Mesothelial cell of epicardium (in vitro differentiated cells): ENCODE results near the gene FAAP24. TPM values are rescaled to one million over a fixed set of nuclear protein-coding genes. Genes with fewer than 3 reads are reported as not detected.
"Not testable (repeated sequence)": the region's sequence is repeated elsewhere in the genome, so short reads cannot be mapped to it uniquely, and the experiment has no call there.

Experiments used
- DNase-seq, 2 experiments: peaks; one replicate each; pipeline ENCODE4 v3.0.0; 2021; ENCODE audit warnings: low spot score in 2 of 2; ENCODE audit not compliant: unreplicated experiment in 2 of 2
- H3K27ac Mint-ChIP-seq: 2 replicates; pipeline ENCODE4 v1.8.0; 2021; ENCODE audit warnings: mixed read lengths
- H3K27me3 Mint-ChIP-seq: 2 replicates; pipeline ENCODE4 v1.8.0; 2021; ENCODE audit warnings: low read depth, mixed read lengths
- H3K36me3 Mint-ChIP-seq: 2 replicates; pipeline ENCODE4 v1.8.0; 2021; ENCODE audit warnings: mixed read lengths
- H3K4me1 Mint-ChIP-seq: 2 replicates; pipeline ENCODE4 v1.8.0; 2021; ENCODE audit warnings: mixed read lengths
- H3K4me3 Mint-ChIP-seq: 2 replicates; pipeline ENCODE4 v1.8.0; 2021; ENCODE audit warnings: mild to moderate bottlenecking, moderate library complexity, mixed read lengths
- H3K9me3 Mint-ChIP-seq: 2 replicates; pipeline ENCODE4 v1.8.0; 2021; ENCODE audit warnings: mixed read lengths
- total RNA-seq: library from RNA; stranded (reverse); gene quantifications from 3 replicates; pipeline ENCODE4 v1.2.1, GENCODE V29; 2021
- TF ChIP-seq, protein P1 (sequence below): fragments of 200-600 bp; sonication (generic); IDR thresholded peaks from one replicate; pipeline ENCODE4 v1.5.0; 2021; ENCODE audit warnings: antibody characterized with exemption; ENCODE audit not compliant: unreplicated experiment

FAAP24 gene
- total RNA-seq, 1 donor from 2014 or later, result 4.3 TPM

DNA sequence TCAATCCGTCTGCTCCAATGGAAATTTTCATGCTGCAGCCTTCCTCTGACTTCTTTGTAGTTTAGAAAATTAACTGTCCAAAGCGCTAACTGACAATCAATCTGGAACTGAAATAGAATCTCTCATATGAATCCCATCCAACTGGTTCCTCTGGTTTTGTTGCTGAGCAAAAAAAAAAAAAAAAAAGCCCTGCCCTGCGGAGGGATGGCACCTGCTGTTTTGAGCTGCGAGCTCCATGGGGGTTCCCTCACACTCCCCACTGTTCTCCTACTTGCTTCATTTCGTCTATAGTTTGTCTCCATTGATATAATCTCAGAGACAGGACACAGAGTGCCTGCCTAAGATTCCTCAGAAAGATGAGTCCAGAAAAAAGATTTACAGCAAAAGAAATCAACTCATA, 33.4 kb downstream of the FAAP24 start:
- Mint-ChIP-seq H3K27ac (peak overlapping the region; percentile 78), H3K4me1 (peaks cover 4% of the 10 kb centered on the region), H3K4me3 (no peak overlapping the region), H3K9me3 (peaks cover 3% of the 10 kb centered on the region), H3K27me3 (no peaks in the 10 kb centered on the region), H3K36me3 (peaks cover 23% of the 10 kb centered on the region)
- TF ChIP-seq, protein P1, sequence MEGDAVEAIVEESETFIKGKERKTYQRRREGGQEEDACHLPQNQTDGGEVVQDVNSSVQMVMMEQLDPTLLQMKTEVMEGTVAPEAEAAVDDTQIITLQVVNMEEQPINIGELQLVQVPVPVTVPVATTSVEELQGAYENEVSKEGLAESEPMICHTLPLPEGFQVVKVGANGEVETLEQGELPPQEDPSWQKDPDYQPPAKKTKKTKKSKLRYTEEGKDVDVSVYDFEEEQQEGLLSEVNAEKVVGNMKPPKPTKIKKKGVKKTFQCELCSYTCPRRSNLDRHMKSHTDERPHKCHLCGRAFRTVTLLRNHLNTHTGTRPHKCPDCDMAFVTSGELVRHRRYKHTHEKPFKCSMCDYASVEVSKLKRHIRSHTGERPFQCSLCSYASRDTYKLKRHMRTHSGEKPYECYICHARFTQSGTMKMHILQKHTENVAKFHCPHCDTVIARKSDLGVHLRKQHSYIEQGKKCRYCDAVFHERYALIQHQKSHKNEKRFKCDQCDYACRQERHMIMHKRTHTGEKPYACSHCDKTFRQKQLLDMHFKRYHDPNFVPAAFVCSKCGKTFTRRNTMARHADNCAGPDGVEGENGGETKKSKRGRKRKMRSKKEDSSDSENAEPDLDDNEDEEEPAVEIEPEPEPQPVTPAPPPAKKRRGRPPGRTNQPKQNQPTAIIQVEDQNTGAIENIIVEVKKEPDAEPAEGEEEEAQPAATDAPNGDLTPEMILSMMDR, result no peak
- no peak for DNase-seq

DNA sequence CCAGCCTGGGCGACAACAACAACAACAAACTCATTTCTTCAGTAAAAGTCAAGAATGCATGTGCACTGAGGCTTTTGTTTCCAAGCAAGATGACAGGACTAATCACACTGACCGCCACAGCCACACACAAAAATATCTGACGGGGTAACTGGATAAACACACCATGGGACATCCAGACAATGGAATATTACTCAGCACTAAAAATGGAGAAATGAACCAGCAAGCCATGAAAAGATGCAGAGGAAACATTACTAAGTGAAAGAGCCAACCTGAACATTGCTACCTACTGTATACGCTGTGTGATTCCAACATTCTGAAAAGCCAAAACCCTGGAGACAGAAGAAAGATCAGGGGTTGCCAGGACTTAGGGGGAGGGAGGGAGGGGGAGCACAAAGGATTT, 36.7 kb downstream of the FAAP24 start:
- peaks cover 16% of the 10 kb centered on the region for H3K4me1 Mint-ChIP-seq
- H3K36me3 Mint-ChIP-seq, result peaks cover 30% of the 10 kb centered on the region
- no peak for DNase-seq
- no peak overlapping the region for H3K4me3 Mint-ChIP-seq
- H3K27me3 Mint-ChIP-seq, result no peaks in the 10 kb centered on the region
- H3K9me3 Mint-ChIP-seq, result peaks cover 3% of the 10 kb centered on the region
- no peak overlapping the region for H3K27ac Mint-ChIP-seq
- TF ChIP-seq, protein P1, result no peak

DNA sequence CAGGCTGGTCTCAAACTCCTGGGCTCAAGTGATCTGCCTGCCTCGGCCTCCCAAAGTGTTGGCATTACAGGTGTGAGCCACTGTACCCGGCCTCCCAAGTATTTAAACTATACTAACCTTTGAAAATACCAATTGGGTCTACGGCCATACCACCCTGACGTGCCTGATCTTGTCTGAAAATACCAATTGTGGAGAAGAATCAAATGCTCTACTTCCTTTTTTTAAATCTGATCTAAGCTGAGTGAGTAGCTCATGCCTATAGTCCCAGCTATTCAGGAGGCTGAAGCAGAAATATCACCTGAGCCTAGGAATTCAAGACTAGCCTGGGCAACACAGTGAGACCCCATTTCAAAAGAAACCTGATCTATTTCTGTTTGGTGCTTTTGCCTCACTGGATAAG, 38.8 kb downstream of the FAAP24 start:
- Mint-ChIP-seq H3K27ac (peak overlapping the region; percentile 87), H3K4me1 (peaks cover 12% of the 10 kb centered on the region), H3K36me3 (peaks cover 33% of the 10 kb centered on the region)
- H3K4me3 Mint-ChIP-seq, H3K27me3 Mint-ChIP-seq, H3K9me3 Mint-ChIP-seq, DNase-seq: not testable (repeated sequence)

DNA sequence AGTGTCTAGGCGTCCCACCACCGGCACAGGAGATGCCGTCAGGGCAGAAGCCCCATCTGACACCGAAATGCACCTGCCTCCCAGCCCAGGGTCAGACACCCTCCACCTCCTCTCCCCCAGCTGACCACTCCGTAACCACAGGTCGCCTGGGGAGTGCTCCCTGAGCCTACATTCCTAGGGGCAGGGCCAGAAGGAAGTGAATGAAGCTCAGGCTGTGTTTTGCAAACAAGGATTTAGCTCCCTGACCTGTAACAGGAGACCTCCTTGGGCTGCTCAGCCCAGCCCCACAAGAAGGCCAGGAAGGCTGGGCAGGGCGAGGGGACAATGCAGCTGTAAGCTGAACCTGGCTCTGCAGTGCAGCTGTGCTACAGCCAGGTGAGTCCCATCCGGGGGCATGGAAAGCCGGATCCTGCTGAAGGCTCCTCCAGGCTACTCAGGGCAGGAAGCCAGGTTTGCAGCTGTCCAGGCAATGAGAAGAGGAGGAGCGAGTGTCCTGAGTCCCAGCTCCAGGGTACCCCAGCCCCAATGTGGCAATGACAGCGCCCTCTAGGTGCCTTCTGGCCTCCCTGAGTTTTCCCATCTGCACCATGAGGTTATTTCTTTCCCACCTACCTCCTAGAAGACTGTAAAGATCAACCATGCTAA, 50.6 kb downstream of the FAAP24 start:
- no peak overlapping the region for H3K27ac Mint-ChIP-seq
- TF ChIP-seq, protein P1, result no peak
- no peaks in the 10 kb centered on the region for H3K4me1 Mint-ChIP-seq
- H3K36me3 Mint-ChIP-seq, result peaks cover 19% of the 10 kb centered on the region
- no peak overlapping the region for H3K4me3 Mint-ChIP-seq
- no peaks in the 10 kb centered on the region for H3K27me3 Mint-ChIP-seq
- no peak for DNase-seq
- H3K9me3 Mint-ChIP-seq, result no peaks in the 10 kb centered on the region

DNA sequence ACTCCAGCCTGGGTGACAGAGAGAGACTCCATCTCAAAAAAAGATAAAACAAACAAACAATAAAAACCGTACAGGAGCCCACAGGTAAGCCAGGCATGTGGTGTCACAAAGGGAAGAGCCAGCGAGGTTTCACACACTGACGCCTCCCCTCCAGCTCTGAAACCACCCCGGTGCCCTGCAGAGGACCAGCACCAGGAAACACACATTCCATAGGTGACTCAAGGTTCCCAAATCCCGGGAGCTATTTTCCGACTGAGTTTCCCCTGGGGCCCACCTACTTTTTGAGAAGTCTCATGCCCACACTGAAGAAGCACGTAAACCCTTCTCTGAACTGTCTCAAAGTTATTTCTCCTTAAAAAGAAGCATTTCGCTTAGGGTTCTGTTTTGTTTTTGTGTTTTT, 52.4 kb downstream of the FAAP24 start:
- H3K9me3 Mint-ChIP-seq, result peaks cover 4% of the 10 kb centered on the region
- TF ChIP-seq, protein P1, result no peak
- H3K4me3 Mint-ChIP-seq, result no peak overlapping the region
- H3K27ac Mint-ChIP-seq, result no peak overlapping the region
- no peaks in the 10 kb centered on the region for H3K4me1 Mint-ChIP-seq
- peaks cover 20% of the 10 kb centered on the region for H3K36me3 Mint-ChIP-seq
- no peak for DNase-seq
- no peaks in the 10 kb centered on the region for H3K27me3 Mint-ChIP-seq

DNA sequence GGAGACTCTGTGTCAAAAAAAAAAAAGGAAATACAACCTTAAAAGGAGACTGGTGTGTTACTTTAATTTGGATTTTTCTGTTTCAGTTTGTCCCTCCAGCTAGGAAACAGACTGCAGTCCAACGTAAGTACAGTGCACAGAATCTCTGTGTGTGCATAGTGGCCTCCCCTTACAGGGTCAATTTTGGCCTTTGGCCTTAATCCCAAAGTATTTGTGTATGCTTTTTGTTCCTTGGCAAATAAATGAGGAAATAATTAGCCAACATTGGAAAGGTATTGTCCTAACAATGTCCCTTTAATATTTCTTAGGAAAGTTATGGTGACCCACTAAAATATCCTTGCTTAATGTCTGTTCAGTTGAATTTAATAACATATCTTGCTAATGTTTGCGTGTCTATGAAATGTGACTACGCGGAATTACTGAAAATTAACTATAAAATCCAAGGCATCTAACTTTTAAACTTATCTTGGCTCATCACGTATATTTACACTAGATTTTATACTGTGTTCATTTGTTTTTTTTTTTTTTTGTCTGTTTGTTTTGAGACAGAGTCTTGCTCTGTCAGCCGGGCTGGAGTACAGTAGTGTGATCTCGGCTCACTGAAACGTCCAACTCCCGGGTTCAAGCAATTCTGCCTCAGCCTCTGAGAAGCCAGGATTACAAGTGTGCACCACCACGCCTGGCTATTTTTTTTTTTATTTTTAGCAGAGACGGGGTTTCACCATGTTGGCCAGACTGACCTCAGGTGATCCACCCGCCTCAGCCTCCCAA, 53.6 kb downstream of the FAAP24 start:
- not testable (repeated sequence) for H3K4me1 Mint-ChIP-seq, H3K4me3 Mint-ChIP-seq, H3K27me3 Mint-ChIP-seq, H3K27ac Mint-ChIP-seq, DNase-seq, H3K9me3 Mint-ChIP-seq
- peaks cover 26% of the 10 kb centered on the region for H3K36me3 Mint-ChIP-seq

DNA sequence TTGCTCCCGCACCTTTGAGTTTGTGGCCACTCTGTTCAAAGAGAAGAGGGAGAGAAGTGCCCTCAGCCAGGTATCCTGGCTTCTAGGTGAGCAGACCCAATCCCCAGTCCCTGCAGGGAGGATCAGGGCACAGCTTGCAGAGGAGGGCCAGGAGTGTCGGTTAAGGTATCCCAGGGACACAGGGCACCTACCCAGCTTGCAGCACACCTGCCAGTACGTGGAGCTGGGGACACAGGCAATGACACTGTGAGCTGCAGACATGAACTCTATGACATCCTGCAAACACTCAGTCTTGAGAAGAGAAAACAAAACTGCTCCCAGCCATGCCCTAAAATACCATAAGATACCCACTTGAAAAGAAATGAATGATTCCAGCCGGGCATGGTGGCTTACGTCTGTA, 54.6 kb downstream of the FAAP24 start:
- not testable (repeated sequence) for DNase-seq, H3K4me1 Mint-ChIP-seq, H3K9me3 Mint-ChIP-seq, H3K27me3 Mint-ChIP-seq, H3K4me3 Mint-ChIP-seq, H3K27ac Mint-ChIP-seq
- peaks cover 26% of the 10 kb centered on the region for H3K36me3 Mint-ChIP-seq
